HepG2 (cell line): ENCODE data around the gene HNRNPH2. TPM values are rescaled to one million over a fixed set of nuclear protein-coding genes. Genes with fewer than 3 reads are reported as not detected.
A peak's percentile ranks its signal among the peaks of the same experiment; 100 is the strongest.

ENCODE experiments used
- ATF5 ChIP-seq: sonication (generic); formaldehyde crosslinking; IDR thresholded peaks from 2 replicates; pipeline ENCODE4 v1.4.0; 2020; ENCODE audit warnings: mild to moderate bottlenecking, low read depth, missing genetic modification reagents
- BHLHE40 ChIP-seq: IDR thresholded peaks from 2 replicates; pipeline ENCODE4 v1.6.1; 2011; ENCODE audit warnings: low read length, improper control_type of control experiment
- FOXC1 ChIP-seq: sonication (generic); formaldehyde crosslinking; IDR thresholded peaks from 2 replicates; pipeline ENCODE4 v1.8.0; 2022; ENCODE audit warnings: mild to moderate bottlenecking, missing genetic modification reagents, borderline replicate concordance
- PRDM4 ChIP-seq: sonication (generic); formaldehyde crosslinking; IDR thresholded peaks from 2 replicates; pipeline ENCODE4 v1.9.0; 2021; ENCODE audit warnings: missing genetic modification reagents, borderline replicate concordance
- SNAI1 ChIP-seq: sonication (generic); formaldehyde crosslinking; IDR thresholded peaks from 2 replicates; pipeline ENCODE4 v1.5.0; 2020; ENCODE audit warnings: mild to moderate bottlenecking, missing genetic modification reagents, borderline replicate concordance
- THAP11 ChIP-seq: IDR thresholded peaks from 2 replicates; pipeline ENCODE4 v1.6.1; 2016; ENCODE audit warnings: missing biosample characterization, missing genetic modification reagents
- ZNF3 ChIP-seq: IDR thresholded peaks from 2 replicates; pipeline ENCODE4 v1.7.0; 2017; ENCODE audit warnings: inconsistent platforms
- ZNF407 ChIP-seq: sonication (generic); formaldehyde crosslinking; IDR thresholded peaks from one replicate; pipeline ENCODE4 v1.5.1; 2020; ENCODE audit warnings: mild to moderate bottlenecking, missing genetic modification reagents; ENCODE audit errors: not compliant biosample characterization
- ZNF569 ChIP-seq: sonication (generic); formaldehyde crosslinking; IDR thresholded peaks from 2 replicates; pipeline ENCODE4 v1.5.0; 2020; ENCODE audit warnings: mild to moderate bottlenecking, missing genetic modification reagents, moderate library complexity, borderline replicate concordance
- polyA plus RNA-seq, 8 experiments: library from polyadenylated mRNA; depleted of rRNA in 3 of 8; stranded (reverse) in 7 of 8; unstranded in 1 of 8; fragments of >200 nt; fragmentation: Illumina TruSeq in 4 of 8; extraction: Trizol in 4 of 8; gene quantifications; 2 replicates each; pipeline versions ENCODE4 v1.2.1 to v1.2.3, GENCODE V29; 2011 to 2016; ENCODE audit warnings: low read depth in 4 of 8, missing spikeins in 1 of 8, mixed read lengths in 1 of 8; ENCODE audit not compliant: insufficient read depth in 1 of 8
- total RNA-seq, 5 experiments: library from RNA; depleted of rRNA; stranded (reverse); fragments of >200 nt; fragmentation: Illumina TruSeq; extraction: Trizol; gene quantifications; 2 replicates each; pipeline ENCODE4 v1.2.3, GENCODE V29; 2016; ENCODE audit warnings: low read depth in 1 of 5
- TF ChIP-seq, protein P1 (sequence below): sonication (generic); formaldehyde crosslinking; IDR thresholded peaks from 2 replicates; pipeline ENCODE4 v1.4.0; 2020; ENCODE audit warnings: missing genetic modification reagents, borderline replicate concordance
- TF ChIP-seq, protein P2 (sequence below): sonication (generic); formaldehyde crosslinking; IDR thresholded peaks from 2 replicates; pipeline ENCODE4 v1.8.0; 2022; ENCODE audit warnings: low read depth, missing genetic modification reagents

Gene HNRNPH2
- total and polyA plus RNA-seq, 2 of the 13 experiments (the other 11 are each of a cell fraction or from before 2014, with no cell fraction given) = 23.8 to 56.9 TPM

- TF ChIP-seq, protein P1, sequence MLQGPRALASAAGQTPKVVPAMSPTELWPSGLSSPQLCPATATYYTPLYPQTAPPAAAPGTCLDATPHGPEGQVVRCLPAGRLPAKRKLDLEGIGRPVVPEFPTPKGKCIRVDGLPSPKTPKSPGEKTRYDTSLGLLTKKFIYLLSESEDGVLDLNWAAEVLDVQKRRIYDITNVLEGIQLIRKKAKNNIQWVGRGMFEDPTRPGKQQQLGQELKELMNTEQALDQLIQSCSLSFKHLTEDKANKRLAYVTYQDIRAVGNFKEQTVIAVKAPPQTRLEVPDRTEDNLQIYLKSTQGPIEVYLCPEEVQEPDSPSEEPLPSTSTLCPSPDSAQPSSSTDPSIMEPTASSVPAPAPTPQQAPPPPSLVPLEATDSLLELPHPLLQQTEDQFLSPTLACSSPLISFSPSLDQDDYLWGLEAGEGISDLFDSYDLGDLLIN (CRISPR knock-in tag) = no peak
- TF ChIP-seq ZNF569 (CRISPR knock-in tag) = no peak
- TF ChIP-seq PRDM4 (CRISPR knock-in tag) = no peak
- TF ChIP-seq THAP11 (CRISPR knock-in tag) = peak; percentile 87
- TF ChIP-seq BHLHE40 = no peak
- no peak for TF ChIP-seq ZNF407 (CRISPR knock-in tag)
- no peak for TF ChIP-seq ZNF3 (CRISPR knock-in tag)
- TF ChIP-seq, protein P2, sequence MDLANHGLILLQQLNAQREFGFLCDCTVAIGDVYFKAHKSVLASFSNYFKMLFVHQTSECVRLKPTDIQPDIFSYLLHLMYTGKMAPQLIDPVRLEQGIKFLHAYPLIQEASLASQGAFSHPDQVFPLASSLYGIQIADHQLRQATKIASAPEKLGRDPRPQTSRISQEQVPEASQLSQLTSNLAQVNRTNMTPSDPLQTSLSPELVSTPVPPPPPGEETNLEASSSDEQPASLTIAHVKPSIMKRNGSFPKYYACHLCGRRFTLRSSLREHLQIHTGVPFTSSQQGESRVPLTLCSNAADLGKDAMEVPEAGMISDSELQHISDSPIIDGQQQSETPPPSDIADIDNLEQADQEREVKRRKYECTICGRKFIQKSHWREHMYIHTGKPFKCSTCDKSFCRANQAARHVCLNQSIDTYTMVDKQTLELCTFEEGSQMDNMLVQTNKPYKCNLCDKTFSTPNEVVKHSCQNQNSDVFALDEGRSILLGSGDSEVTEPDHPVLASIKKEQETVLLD (CRISPR knock-in tag) = no peak
- peak; percentile 34; the same call in 1 of the 2 replicates for TF ChIP-seq FOXC1
- no peak for TF ChIP-seq ATF5 (CRISPR knock-in tag)
- TF ChIP-seq SNAI1 (CRISPR knock-in tag) = no peak
These were observed 17.1 kb upstream of the HNRNPH2 start, which contains the start of gene RPL36A (continued) for GRCh38 chrX:101390664-101391525.
